IMR-90 (cell line): Measurements from ENCODE around the gene SLC35B2. TPM values are rescaled to one million over a fixed set of nuclear protein-coding genes. Genes with fewer than 3 reads are reported as not detected.
A peak's percentile ranks its signal among the peaks of the same experiment; 100 is the strongest.

ENCODE experiments used
- ATAC-seq: fragments of 200-7000 bp; cut with Tn5 transposase; 2 replicates; pipeline ENCODE4 v1.9.1; 2020; ENCODE audit warnings: low read depth, mild to moderate bottlenecking, moderate library complexity
- BruUV-seq: library from RNA; stranded (reverse); fragments of 400-500 nt; replicated peaks from 2 replicates; lab custom pipeline; 2021; lab: Mats Ljungman, UMichigan
- CTCF ChIA-PET: fragments of 300-600 bp; formaldehyde crosslinking; extraction: SDS; loops from one replicate; lab custom pipeline; 2021; ENCODE audit warnings: antibody characterized with exemption; lab: Yijun Ruan, JAX
- POLR2A ChIA-PET: fragments of 300-600 bp; sonication (Branson Sonifier 250); formaldehyde crosslinking; loops from one replicate; lab custom pipeline; 2022; ENCODE audit warnings: antibody characterized with exemption; ENCODE audit not compliant: unreplicated experiment; lab: Charles Lee
- DNase-seq: peaks from one replicate; pipeline ENCODE4 v3.0.0; 2013
- H2AFZ ChIP-seq: replicated peaks from 2 replicates; pipeline ENCODE3; 2013; ENCODE audit warnings: low read length, mild to moderate bottlenecking; ENCODE audit not compliant: poor library complexity
- H2AK5ac ChIP-seq: 2 replicates; pipeline ENCODE4 v1.6.1; 2013; ENCODE audit warnings: low read depth, low read length, inconsistent platforms
- H2AK9ac ChIP-seq: replicated peaks from 2 replicates; pipeline ENCODE3; 2013; ENCODE audit warnings: mild to moderate bottlenecking, low read depth, low read length, moderate library complexity; ENCODE audit not compliant: poor library complexity
- H2BK120ac ChIP-seq: 2 replicates; pipeline ENCODE4 v1.6.1; 2013; ENCODE audit warnings: low read depth, low read length, inconsistent platforms
- H2BK15ac ChIP-seq: 3 replicates; pipeline ENCODE4 v1.6.1; 2013; ENCODE audit warnings: low read depth, low read length, inconsistent platforms
- H2BK20ac ChIP-seq: 2 replicates; pipeline ENCODE4 v1.6.1; 2013; ENCODE audit warnings: low read depth, mild to moderate bottlenecking, inconsistent platforms, low read length, moderate library complexity
- H2BK5ac ChIP-seq: 2 replicates; pipeline ENCODE4 v1.6.1; 2013; ENCODE audit warnings: mild to moderate bottlenecking, low read depth, low read length, inconsistent platforms; ENCODE audit not compliant: poor library complexity, severe bottlenecking
- H3K14ac ChIP-seq: replicated peaks from 2 replicates; pipeline ENCODE4 v1.6.1; 2013; ENCODE audit warnings: low read depth, low read length, inconsistent platforms
- H3K18ac ChIP-seq: 2 replicates; pipeline ENCODE4 v1.6.1; 2013; ENCODE audit warnings: low read depth, low read length, control low read depth
- H3K23ac ChIP-seq: 2 replicates; pipeline ENCODE4 v1.6.1; 2013; ENCODE audit warnings: low read depth, low read length, inconsistent platforms
- H3K27ac ChIP-seq: 2 replicates; pipeline ENCODE4 v1.5.1; 2013; ENCODE audit warnings: mild to moderate bottlenecking, control low read depth, low read length; ENCODE audit not compliant: insufficient read depth
- H3K27me3 ChIP-seq: 2 replicates; pipeline ENCODE4 v1.6.1; 2013; ENCODE audit warnings: low read length; ENCODE audit not compliant: control insufficient read depth, insufficient read depth
- H3K36me3 ChIP-seq: 2 replicates; pipeline ENCODE4 v1.6.1; 2013; ENCODE audit warnings: low read length, mixed read lengths; ENCODE audit not compliant: control insufficient read depth, insufficient read depth
- H3K4ac ChIP-seq: 2 replicates; pipeline ENCODE4 v1.6.1; 2013; ENCODE audit warnings: low read depth, low read length, inconsistent platforms
- H3K4me1 ChIP-seq: 2 replicates; pipeline ENCODE4 v1.6.1; 2013; ENCODE audit warnings: low read length, mixed read lengths; ENCODE audit not compliant: control insufficient read depth, insufficient read depth
- H3K4me2 ChIP-seq: 2 replicates; pipeline ENCODE4 v1.6.1; 2013; ENCODE audit warnings: low read depth, mild to moderate bottlenecking, control low read depth, low read length, moderate library complexity
- H3K4me3 ChIP-seq: 2 replicates; pipeline ENCODE4 v1.5.1; 2013; ENCODE audit warnings: low read depth, mild to moderate bottlenecking, control low read depth, low read length, moderate library complexity; ENCODE audit not compliant: insufficient read depth
- H3K56ac ChIP-seq: 2 replicates; pipeline ENCODE4 v1.6.1; 2013; ENCODE audit warnings: low read length, inconsistent platforms; ENCODE audit not compliant: insufficient read depth; ENCODE audit errors: extremely low read depth
- H3K79me1 ChIP-seq, 2 experiments: 2 replicates each; pipeline ENCODE4 v1.6.1; 2013; ENCODE audit warnings: low read length in 2 of 2, inconsistent platforms in 1 of 2, low read depth in 1 of 2
- H3K9ac ChIP-seq: 2 replicates; pipeline ENCODE4 v1.6.1; 2013; ENCODE audit warnings: low read depth, low read length, control low read depth
- H3K9me1 ChIP-seq: 2 replicates; pipeline ENCODE4 v1.6.1; 2013; ENCODE audit warnings: low read length, inconsistent platforms; ENCODE audit not compliant: insufficient read depth
- H3K9me3 ChIP-seq: 2 replicates; pipeline ENCODE4 v1.6.1; 2013; ENCODE audit warnings: low read length; ENCODE audit not compliant: control insufficient read depth, insufficient read depth
- H4K20me1 ChIP-seq: 2 replicates; pipeline ENCODE4 v1.6.1; 2013; ENCODE audit warnings: low read length, inconsistent platforms; ENCODE audit not compliant: insufficient read depth
- H4K5ac ChIP-seq: 2 replicates; pipeline ENCODE4 v1.6.1; 2013; ENCODE audit warnings: mild to moderate bottlenecking, low read depth, low read length, control low read depth
- H4K8ac ChIP-seq, 2 experiments: 2 replicates each; pipeline ENCODE4 v1.6.1; 2013; ENCODE audit warnings: low read depth in 2 of 2, low read length in 2 of 2, control low read depth in 1 of 2, inconsistent platforms in 1 of 2
- H4K91ac ChIP-seq: 2 replicates; pipeline ENCODE4 v1.6.1; 2013; ENCODE audit warnings: low read depth, low read length, inconsistent platforms; ENCODE audit not compliant: insufficient read depth
- CHD1 ChIP-seq: IDR thresholded peaks from 2 replicates; pipeline ENCODE4 v1.6.1; 2012; ENCODE audit warnings: low read depth, low read length, improper control_type of control experiment
- FOS ChIP-seq: fragments of 150-350 bp; IDR thresholded peaks from 2 replicates; pipeline ENCODE4 v1.6.1; 2016; ENCODE audit warnings: low read depth, low read length
- MAFK ChIP-seq: IDR thresholded peaks from 2 replicates; pipeline ENCODE4 v1.6.1; 2012; ENCODE audit warnings: low read depth, low read length, improper control_type of control experiment
- RFX5 ChIP-seq: IDR thresholded peaks from 2 replicates; pipeline ENCODE4 v1.8.0; 2012; ENCODE audit warnings: low read depth, mild to moderate bottlenecking, low read length, moderate library complexity
- WGBS, 2 experiments: methylation state at CpG; one replicate each; pipeline versions ENCODE4 v1.1.5 to v1.1.7; 2013; ENCODE audit warnings: missing lambda C conversion rate in 2 of 2; ENCODE audit not compliant: insufficient read length in 1 of 2; ENCODE audit errors: extremely low coverage in 2 of 2; 5-methylcytosine and 5-hydroxymethylcytosine counted together
- dilution Hi-C: fragments of 300-500 bp; cut with HindIII; formaldehyde crosslinking; loops from one replicate; pipeline ENCODE4 v1.14.3; 2018; ENCODE audit warnings: low sequenced_read_pairs; ENCODE audit not compliant: unreplicated experiment
- in situ Hi-C: fragments of 300-500 bp; cut with MboI; formaldehyde crosslinking; loops from 3 replicates; pipeline ENCODE4 v1.14.3; 2019; ENCODE audit warnings: low sequenced_read_pairs, inconsistent platforms, mixed read lengths
- intact Hi-C: fragments of 100-400 bp; cut with micrococcal nuclease; formaldehyde crosslinking; loops from 2 replicates; pipeline ENCODE4 v1.10.0; 2022
- polyA plus RNA-seq, 3 experiments: library from polyadenylated mRNA; depleted of rRNA; stranded (reverse); fragments of >200 nt; gene quantifications; 2 replicates each; pipeline ENCODE4 v1.2.3, GENCODE V29; 2012; ENCODE audit warnings: low replicate concordance in 1 of 3
- total RNA-seq: library from RNA; depleted of rRNA; stranded (reverse); fragments of >200 nt; gene quantifications from 2 replicates; pipeline ENCODE4 v1.2.3, GENCODE V29; 2012
- TF ChIP-seq, protein P1 (sequence below): conservative IDR thresholded peaks from 2 replicates; pipeline ENCODE4 v1.5.1; 2012; ENCODE audit warnings: mild to moderate bottlenecking, low read depth, low read length, improper control_type of control experiment

SLC35B2 gene
- total and polyA plus RNA-seq, 2 of the 4 experiments (the other 2 are of a cell fraction): 51.4 to 89.9 TPM

DNA sequence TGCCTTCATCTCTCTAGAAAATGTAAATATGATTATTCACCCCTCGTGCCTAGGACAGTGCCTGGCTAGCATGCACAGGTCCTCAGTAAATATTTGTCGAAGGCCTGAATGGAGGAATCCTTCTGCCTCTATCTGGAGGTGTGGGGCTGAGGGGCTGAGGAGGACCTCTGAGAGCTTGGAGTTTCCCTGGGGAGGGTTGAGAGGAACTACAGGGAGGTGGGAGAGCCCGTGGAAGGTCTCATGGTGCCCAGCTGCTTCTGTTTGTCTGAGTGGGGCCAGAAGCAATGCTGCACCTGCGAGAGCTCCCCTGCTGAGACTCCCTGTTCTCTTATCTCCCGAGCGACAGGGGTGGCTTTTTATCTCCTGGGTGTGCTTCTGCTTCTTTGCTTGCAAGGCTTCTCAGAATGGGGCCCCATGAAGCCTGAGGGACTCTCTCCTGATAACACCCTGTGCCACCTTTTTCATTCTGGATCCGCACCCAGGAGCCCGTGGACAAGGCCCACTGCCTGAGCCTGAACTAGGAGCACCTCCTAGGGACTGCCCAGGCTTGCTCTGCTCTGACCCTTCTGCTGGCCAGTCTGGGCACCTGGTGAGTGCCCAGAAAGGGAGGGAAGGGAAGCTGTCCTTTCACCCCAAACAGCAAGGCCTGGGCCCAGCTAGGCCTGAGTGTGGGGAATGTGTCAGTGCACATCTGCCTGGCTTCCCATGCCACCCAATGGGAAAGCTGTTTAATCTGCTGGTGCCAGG, 31.6 kb downstream of the SLC35B2 start:
- no peaks in the 10 kb centered on the region for H3K36me3 ChIP-seq
- DNase-seq (no peak), ATAC-seq (no peak)
- intact Hi-C loops: no loop called here
- no peak overlapping the region for H4K8ac ChIP-seq
- H3K27ac ChIP-seq: no peak overlapping the region
- dilution Hi-C loops: no loop called here
- peak overlapping the region; percentile 23 for H2AK9ac ChIP-seq
- no TSS peak for BruUV-seq
- H4K91ac ChIP-seq: no peak overlapping the region
- no peak overlapping the region for H3K18ac ChIP-seq
- H3K4me1 ChIP-seq: peaks cover 16% of the 10 kb centered on the region
- no peak overlapping the region for H2BK20ac ChIP-seq
- no peak overlapping the region for H3K23ac ChIP-seq
- no peak overlapping the region for H3K4me2 ChIP-seq
- no peak overlapping the region for H3K4ac ChIP-seq
- peaks cover 0 to 8% of the 10 kb centered on the region in 2 experiments; a peak in 1 of 4 replicates for H3K79me1 ChIP-seq
- TF ChIP-seq FOS (no peak), RFX5 (no peak), CHD1 (no peak), MAFK (no peak)
- TF ChIP-seq, protein P1, sequence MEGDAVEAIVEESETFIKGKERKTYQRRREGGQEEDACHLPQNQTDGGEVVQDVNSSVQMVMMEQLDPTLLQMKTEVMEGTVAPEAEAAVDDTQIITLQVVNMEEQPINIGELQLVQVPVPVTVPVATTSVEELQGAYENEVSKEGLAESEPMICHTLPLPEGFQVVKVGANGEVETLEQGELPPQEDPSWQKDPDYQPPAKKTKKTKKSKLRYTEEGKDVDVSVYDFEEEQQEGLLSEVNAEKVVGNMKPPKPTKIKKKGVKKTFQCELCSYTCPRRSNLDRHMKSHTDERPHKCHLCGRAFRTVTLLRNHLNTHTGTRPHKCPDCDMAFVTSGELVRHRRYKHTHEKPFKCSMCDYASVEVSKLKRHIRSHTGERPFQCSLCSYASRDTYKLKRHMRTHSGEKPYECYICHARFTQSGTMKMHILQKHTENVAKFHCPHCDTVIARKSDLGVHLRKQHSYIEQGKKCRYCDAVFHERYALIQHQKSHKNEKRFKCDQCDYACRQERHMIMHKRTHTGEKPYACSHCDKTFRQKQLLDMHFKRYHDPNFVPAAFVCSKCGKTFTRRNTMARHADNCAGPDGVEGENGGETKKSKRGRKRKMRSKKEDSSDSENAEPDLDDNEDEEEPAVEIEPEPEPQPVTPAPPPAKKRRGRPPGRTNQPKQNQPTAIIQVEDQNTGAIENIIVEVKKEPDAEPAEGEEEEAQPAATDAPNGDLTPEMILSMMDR: no peak
- WGBS, 2 experiments: 100% methylated on average over 2 of the region's 8 CpGs; no CpG with 5 or more reads in 1 of the 2 experiments
- H2BK15ac ChIP-seq: no peak overlapping the region
- no peak overlapping the region for H3K14ac ChIP-seq
- H2AFZ ChIP-seq: no peak overlapping the region
- no peaks in the 10 kb centered on the region for H3K27me3 ChIP-seq
- H3K9ac ChIP-seq: no peak overlapping the region
- no peak overlapping the region for H2BK120ac ChIP-seq
- no peaks in the 10 kb centered on the region for H3K9me3 ChIP-seq
- H3K4me3 ChIP-seq: no peak overlapping the region
- ChIA-PET POLR2A (no interaction called here), CTCF (no interaction called here)
- no peaks in the 10 kb centered on the region for H4K20me1 ChIP-seq
- H2AK5ac ChIP-seq: no peak overlapping the region
- H4K5ac ChIP-seq: no peak overlapping the region
- H3K56ac ChIP-seq: no peak overlapping the region
- H2BK5ac ChIP-seq: no peak overlapping the region
- in situ Hi-C loops: no loop called here
- no peaks in the 10 kb centered on the region; the same call in 1 of the 2 replicates for H3K9me1 ChIP-seq
